Amniotic epithelial cell (primary cell): ENCODE measurements around the gene METRNL.

Experiments
- DNase-seq: peaks from one replicate; pipeline ENCODE4 v3.0.0-alpha.2; 2010; ENCODE audit warnings: low read depth

The METRNL gene

GRCh38 chr17:83092931-83093330, 13.5 kb downstream of the METRNL start:
- no peak for DNase-seq

DNA sequence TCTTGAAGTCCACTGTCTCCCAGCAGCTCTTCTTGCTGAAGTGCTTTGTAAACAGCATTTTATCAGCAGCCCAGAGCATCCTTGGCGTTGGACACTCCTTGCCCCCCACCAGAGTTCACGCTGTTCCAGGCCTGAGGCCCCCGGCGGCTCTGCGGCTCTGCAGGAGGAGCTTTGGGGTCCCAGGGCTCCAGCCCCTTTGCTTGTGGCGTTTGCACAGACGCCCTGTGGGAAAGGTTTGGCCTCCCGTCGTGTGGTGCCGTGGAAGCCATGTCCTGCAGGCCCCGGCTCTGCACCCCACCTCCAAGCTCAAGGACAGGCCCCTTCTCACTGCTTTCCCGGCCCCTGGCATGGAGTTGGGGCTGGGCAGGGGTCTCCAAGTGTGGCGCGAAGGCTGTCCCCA, 14.1 kb downstream of the METRNL start:
- DNase-seq, result no peak

DNA sequence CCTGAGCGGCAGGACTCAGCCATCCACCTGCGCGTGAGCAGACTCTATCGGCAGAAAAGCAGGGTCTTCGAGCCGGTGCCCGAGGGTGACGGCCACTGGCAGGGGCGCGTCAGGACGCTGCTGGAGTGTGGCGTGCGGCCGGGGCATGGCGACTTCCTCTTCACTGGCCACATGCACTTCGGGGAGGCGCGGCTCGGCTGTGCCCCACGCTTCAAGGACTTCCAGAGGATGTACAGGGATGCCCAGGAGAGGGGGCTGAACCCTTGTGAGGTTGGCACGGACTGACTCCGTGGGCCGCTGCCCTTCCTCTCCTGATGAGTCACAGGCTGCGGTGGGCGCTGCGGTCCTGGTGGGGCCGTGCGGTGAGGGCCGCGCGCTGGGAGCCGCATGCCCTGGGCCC, 14.9 kb downstream of the METRNL start:
- DNase-seq, result no peak

DNA sequence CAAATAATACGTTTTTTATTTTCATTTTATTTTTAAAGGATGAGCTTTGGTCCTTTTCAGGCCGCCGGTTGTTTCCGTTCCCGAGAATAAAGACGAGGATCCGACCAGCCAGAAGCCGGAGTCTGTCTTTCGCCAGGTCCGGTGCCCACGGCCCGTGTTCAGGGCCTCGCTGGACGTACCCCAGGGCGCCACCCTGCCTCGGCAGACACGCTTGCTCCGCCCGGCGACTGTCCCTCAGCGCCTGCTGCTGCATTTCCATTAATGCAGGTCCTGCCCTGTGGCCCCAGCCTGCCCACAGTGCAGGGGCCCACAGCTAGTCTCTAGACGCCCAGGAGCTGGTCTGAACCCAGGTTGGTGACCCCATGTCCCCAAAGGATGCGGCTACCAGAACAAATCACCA, 15.6 kb downstream of the METRNL start:
- no peak for DNase-seq

DNA sequence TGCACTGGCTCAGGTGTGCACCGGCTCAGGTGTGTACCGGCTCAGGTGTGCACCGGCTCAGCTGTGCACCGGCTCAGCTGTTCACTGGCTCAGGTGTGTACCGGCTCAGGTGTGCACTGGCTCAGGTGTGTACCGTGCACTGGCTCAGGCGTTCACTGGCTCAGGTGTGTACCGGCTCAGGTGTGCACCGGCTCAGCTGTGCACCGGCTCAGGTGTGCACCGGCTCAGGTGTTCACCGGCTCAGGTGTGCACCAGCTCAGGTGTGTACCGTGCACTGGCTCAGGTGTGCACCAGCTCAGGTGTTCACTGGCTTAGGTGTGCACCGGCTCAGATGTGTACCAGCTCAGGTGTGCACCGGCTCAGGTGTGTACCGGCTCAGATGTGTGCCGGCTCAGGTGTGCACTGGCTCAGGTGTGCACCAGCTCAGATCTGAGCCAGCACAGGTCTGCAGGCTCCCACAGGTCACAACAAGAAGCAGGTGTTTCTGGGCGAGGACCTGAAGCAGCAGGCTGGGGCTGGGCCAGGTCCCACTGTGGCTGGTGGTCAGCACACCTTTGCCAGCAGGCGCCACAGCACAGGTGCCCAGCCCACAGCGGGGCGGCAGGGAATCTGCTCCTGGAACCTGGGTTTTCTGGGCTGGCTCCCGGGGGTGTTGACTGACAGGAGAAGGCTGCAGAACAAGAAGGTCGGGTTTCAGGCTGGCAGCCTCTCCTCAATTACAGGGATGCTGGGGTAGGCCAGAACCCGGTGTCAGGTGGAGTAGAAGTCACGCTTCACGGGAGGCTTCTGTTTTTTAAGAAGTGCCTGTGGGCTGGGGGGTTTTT, 17.2 kb downstream of the METRNL start:
- DNase-seq, result no peak

GRCh38 chr17:83097831-83098230, 18.4 kb downstream of the METRNL start:
- DNase-seq, result no peak

GRCh38 chr17:83098241-83099085, 19.1 kb downstream of the METRNL start:
- DNase-seq, result no peak

- no peak for DNase-seq
Observed at GRCh38 chr17:83099086-83099555, 19.7 kb downstream of the METRNL start.

DNA sequence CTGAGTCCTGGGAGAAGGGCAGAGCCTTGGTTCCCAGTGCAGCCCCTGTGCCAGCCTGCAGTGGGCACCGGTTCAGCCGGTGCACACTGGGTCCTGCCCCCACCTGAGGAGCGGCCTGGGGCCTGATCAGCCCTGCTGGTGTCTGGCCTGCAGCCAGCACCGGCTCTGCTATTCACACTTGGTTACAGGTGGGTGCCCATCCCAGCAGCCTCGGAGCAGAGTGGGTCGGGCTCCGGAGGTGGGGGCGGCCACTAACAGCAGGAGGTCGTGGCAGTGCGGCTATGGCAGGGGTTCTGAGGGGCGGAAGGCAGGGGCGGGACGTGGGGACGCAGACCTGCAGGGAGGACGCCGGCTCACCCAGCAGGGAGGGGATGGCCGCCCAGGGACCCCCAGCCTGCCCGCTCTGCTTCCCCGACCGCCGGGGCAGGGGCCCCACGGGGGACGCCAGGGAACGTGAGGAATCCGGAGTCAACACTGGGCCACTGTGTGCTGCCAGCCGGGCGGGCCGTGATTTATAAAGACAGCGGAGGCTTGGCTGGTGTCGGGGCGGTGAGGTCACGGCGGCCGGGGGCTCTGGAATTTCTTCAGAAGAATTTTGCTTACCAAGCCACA, 20.3 kb downstream of the METRNL start:
- DNase-seq, result peak; percentile 43

GRCh38 chr17:83100220-83100852, 20.9 kb downstream of the METRNL start:
- peak; percentile 38 for DNase-seq

DNA sequence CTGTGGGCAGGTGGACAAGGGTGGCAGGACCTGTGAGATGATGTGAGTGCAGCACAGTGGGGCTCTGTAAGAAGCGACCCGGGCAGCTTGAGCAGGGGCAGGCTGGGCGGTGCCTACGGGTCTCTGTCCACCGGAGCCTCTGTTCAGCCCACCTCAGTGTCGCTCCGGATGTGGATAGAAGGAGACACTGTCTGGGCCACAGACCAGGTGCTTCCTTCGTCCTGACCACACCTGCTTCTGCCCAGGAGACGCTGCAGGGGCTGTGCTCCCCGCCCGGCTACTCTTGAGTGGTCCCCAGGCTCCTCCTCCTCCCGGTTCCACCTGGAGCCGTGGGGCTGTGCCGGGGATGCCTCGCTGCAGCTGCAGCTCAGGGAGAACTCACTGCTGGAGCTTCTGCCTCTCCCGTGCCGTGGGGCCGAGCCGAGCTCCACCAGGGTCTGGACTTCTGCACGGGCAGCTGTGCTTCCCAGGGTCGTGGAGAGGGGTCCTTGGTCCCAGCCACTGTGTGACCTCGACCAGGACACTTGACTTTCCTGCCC, 21.5 kb downstream of the METRNL start:
- DNase-seq, result no peak

- peak; percentile 48 for DNase-seq
Observed at GRCh38 chr17:83101805-83102480, 22.5 kb downstream of the METRNL start.

DNA sequence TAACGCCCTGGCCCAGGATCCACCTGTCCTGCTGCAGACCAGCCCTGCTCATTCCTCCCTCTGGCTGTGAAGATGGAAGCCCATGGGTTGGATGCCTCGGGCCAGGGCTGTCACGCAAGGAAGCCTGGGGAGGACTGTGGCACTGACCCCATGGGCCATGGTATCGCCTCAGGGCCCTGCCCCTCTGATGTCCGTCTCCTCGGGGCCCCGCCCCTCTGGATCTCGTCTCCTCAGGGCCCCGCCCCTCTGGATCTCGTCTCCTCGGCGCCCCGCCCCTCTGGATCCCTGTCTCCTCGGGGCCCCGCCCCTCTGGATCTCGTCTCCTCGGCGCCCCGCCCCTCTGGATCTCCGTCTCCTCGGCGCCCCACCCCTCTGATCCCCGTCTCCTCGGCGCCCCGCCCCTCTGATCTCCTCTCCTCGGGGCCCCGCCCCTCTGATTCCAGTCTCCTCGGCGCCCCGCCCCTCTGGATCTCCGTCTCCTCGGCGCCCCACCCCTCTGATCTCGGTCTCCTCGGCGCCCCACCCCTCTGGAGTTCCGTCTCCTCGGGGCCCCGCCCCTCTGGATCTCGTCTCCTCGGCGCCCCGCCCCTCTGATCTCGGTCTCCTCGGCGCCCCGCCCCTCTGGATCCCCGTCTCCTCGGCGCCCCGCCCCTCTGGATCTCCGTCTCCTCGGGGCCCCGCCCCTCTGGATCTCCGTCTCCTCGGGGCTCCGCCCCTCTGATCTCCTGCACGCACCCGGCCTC, 24.0 kb downstream of the METRNL start:
- DNase-seq, result no peak

GRCh38 chr17:83103943-83104311, 24.5 kb downstream of the METRNL start:
- no peak for DNase-seq

GRCh38 chr17:83104577-83105505, 25.4 kb downstream of the METRNL start:
- no peak for DNase-seq

GRCh38 chr17:83105512-83105911, 26.1 kb downstream of the METRNL start:
- no peak for DNase-seq

- DNase-seq, result no peak
Observed at GRCh38 chr17:83106056-83106588, 26.7 kb downstream of the METRNL start.

GRCh38 chr17:83106913-83107655, 27.7 kb downstream of the METRNL start:
- DNase-seq, result peak; percentile 46

GRCh38 chr17:83107656-83108048, 28.2 kb downstream of the METRNL start:
- DNase-seq, result no peak
